ENCODE measurements around the gene CBFA2T3.

- TF ChIP-seq CTCF (IDR thresholded peaks at IDR 0.05 in 8 of 11, conservative IDR thresholded peaks at IDR 0.05 in 3 of 11) (no peak), POLR2AphosphoS5 (IDR thresholded peaks at IDR 0.05) (no peak)
Measured at GRCh38 chr16:88855736-88856121, 121.3 kb downstream of the CBFA2T3 start.

Measured in spleen (tissue), 7 donors.